ENCODE data around the gene JUNB. TPM values are rescaled to one million over a fixed set of nuclear protein-coding genes. Genes with fewer than 3 reads are reported as not detected.

Gene JUNB
- total and polyA plus RNA-seq, 2 of the 13 experiments (the other 11 are each of a cell fraction or from before 2014, with no cell fraction given): 7.7 to 8.2 TPM

- no peak for TF ChIP-seq ZNF383 (CRISPR knock-in tag; IDR thresholded peaks at IDR 0.05; ENCODE audit: borderline replicate concordance)
- TF ChIP-seq ZNF83 (CRISPR knock-in tag; IDR thresholded peaks at IDR 0.05; ENCODE audit: borderline replicate concordance): peak; percentile 46; the same call in 1 of the 2 replicates
- TF ChIP-seq, protein P1, sequence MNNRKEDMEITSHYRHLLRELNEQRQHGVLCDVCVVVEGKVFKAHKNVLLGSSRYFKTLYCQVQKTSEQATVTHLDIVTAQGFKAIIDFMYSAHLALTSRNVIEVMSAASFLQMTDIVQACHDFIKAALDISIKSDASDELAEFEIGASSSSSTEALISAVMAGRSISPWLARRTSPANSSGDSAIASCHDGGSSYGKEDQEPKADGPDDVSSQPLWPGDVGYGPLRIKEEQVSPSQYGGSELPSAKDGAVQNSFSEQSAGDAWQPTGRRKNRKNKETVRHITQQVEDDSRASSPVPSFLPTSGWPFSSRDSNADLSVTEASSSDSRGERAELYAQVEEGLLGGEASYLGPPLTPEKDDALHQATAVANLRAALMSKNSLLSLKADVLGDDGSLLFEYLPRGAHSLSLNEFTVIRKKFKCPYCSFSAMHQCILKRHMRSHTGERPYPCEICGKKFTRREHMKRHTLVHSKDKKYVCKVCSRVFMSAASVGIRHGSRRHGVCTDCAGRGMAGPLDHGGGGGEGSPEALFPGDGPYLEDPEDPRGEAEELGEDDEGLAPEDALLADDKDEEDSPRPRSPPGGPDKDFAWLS (CRISPR knock-in tag; IDR thresholded peaks at IDR 0.05; ENCODE audit: borderline replicate concordance): no peak
- no peak for TF ChIP-seq ZSCAN12 (CRISPR knock-in tag; IDR thresholded peaks at IDR 0.05)
- TF ChIP-seq EEA1 (CRISPR knock-in tag; IDR thresholded peaks at IDR 0.05; ENCODE audit: borderline replicate concordance): peak; percentile 57
- TF ChIP-seq SRY (CRISPR knock-in tag; IDR thresholded peaks at IDR 0.05): no peak; the same call in none of the 2 replicates
- no peak for TF ChIP-seq AKNA (CRISPR knock-in tag; IDR thresholded peaks at IDR 0.05; ENCODE audit: borderline replicate concordance)
- TF ChIP-seq ARNTL (CRISPR knock-in tag; IDR thresholded peaks at IDR 0.05): no peak
- no peak for TF ChIP-seq HNRNPK (IDR thresholded peaks at IDR 0.05; ENCODE audit: low read depth, low read length, poor library complexity, severe bottlenecking)
- no peak for TF ChIP-seq RCOR2 (CRISPR knock-in tag; IDR thresholded peaks at IDR 0.05)
- no peak for TF ChIP-seq MLLT10 (CRISPR knock-in tag; IDR thresholded peaks at IDR 0.05)
- no peak for TF ChIP-seq ZNF329 (CRISPR knock-in tag; IDR thresholded peaks at IDR 0.05; ENCODE audit: low read depth)
- TF ChIP-seq TBX2 (CRISPR knock-in tag; IDR thresholded peaks at IDR 0.05; ENCODE audit: borderline replicate concordance): peak; percentile 52; the same call in 1 of the 2 replicates
- TF ChIP-seq MLXIP (CRISPR knock-in tag; IDR thresholded peaks at IDR 0.05; ENCODE audit: borderline replicate concordance): 0 out of 2 replicates have a peak, but pooled peaks have one; percentile 16
- no peak for TF ChIP-seq JDP2 (CRISPR knock-in tag; IDR thresholded peaks at IDR 0.05; ENCODE audit: borderline replicate concordance)
- TF ChIP-seq ARNT2 (CRISPR knock-in tag; IDR thresholded peaks at IDR 0.05; ENCODE audit: low read depth): peak; percentile 93
- no peak for TF ChIP-seq ZNF10 (CRISPR knock-in tag; IDR thresholded peaks at IDR 0.05; ENCODE audit: borderline replicate concordance, low read depth)
Observed at GRCh38 chr19:12792051-12792852, 966 bp downstream of the JUNB start (continued).

Data from HepG2 (cell line).